OCI-LY3 (cell line): ENCODE results near the gene PPP1R17.

ENCODE experiments used
- H2AFZ ChIP-seq: fragments of 200-600, 300-600 bp; shearing (Covaris generic); 2 replicates; pipeline ENCODE4 v1.6.0; 2014; ENCODE audit warnings: antibody characterized with exemption, low read depth, low read length
- H3K27ac ChIP-seq: fragments of 200-600, 300-600 bp; sonication (generic); 2 replicates; pipeline ENCODE4 v1.5.1; 2014; ENCODE audit warnings: mild to moderate bottlenecking, low read length, moderate library complexity, mixed read lengths
- H3K27me3 ChIP-seq: fragments of 200-600, 300-600 bp; sonication (generic); 2 replicates; pipeline ENCODE4 v1.6.1; 2014; ENCODE audit warnings: low read depth, low read length, mixed read lengths
- H3K36me3 ChIP-seq: fragments of 200-600, 300-600 bp; sonication (generic); replicated peaks from 2 replicates; pipeline ENCODE3; 2014; ENCODE audit warnings: low read depth, low read length, mixed read lengths
- H3K4me1 ChIP-seq: fragments of 300-600, 200-600 bp; sonication (generic); 2 replicates; pipeline ENCODE4 v1.6.1; 2014; ENCODE audit warnings: low read length, mixed read lengths
- H3K4me2 ChIP-seq: fragments of 200-600, 300-600 bp; sonication (generic); 2 replicates; pipeline ENCODE4 v1.6.1; 2014; ENCODE audit warnings: low read length, mixed read lengths
- H3K4me3 ChIP-seq: fragments of 300-600, 200-600 bp; sonication (generic); 2 replicates; pipeline ENCODE4 v1.5.1; 2014; ENCODE audit warnings: antibody characterized with exemption, mild to moderate bottlenecking, low read length, moderate library complexity
- H3K79me2 ChIP-seq: fragments of 300-600, 200-600 bp; shearing (Covaris generic); 2 replicates; pipeline ENCODE4 v1.6.1; 2014; ENCODE audit warnings: mild to moderate bottlenecking, low read length, mixed read lengths
- H3K9ac ChIP-seq: fragments of 300-600, 200-600 bp; shearing (Covaris generic); 2 replicates; pipeline ENCODE4 v1.6.0; 2014; ENCODE audit warnings: mild to moderate bottlenecking, low read length, moderate library complexity
- H3K9me3 ChIP-seq: fragments of 200-600, 300-600 bp; shearing (Covaris generic); 2 replicates; pipeline ENCODE4 v1.6.1; 2014; ENCODE audit warnings: low read length, mixed read lengths; ENCODE audit not compliant: insufficient read depth
- H4K20me1 ChIP-seq: fragments of 200-600, 300-600 bp; sonication (generic); 2 replicates; pipeline ENCODE4 v1.6.1; 2016; ENCODE audit warnings: low read length, mixed read lengths; ENCODE audit not compliant: insufficient read depth
- EZH2phosphoT487 ChIP-seq: fragments of 200-600 bp; shearing (Covaris generic); IDR thresholded peaks from 2 replicates; pipeline ENCODE4 v1.6.1; 2018; ENCODE audit warnings: antibody characterized with exemption, mixed run types, low read depth
- TF ChIP-seq, protein P1 (sequence below): fragments of 200-600, 300-600 bp; sonication (generic); IDR thresholded peaks from 2 replicates; pipeline ENCODE4 v1.5.1; 2014; ENCODE audit warnings: antibody characterized with exemption, low read length, low read depth

PPP1R17 gene

DNA sequence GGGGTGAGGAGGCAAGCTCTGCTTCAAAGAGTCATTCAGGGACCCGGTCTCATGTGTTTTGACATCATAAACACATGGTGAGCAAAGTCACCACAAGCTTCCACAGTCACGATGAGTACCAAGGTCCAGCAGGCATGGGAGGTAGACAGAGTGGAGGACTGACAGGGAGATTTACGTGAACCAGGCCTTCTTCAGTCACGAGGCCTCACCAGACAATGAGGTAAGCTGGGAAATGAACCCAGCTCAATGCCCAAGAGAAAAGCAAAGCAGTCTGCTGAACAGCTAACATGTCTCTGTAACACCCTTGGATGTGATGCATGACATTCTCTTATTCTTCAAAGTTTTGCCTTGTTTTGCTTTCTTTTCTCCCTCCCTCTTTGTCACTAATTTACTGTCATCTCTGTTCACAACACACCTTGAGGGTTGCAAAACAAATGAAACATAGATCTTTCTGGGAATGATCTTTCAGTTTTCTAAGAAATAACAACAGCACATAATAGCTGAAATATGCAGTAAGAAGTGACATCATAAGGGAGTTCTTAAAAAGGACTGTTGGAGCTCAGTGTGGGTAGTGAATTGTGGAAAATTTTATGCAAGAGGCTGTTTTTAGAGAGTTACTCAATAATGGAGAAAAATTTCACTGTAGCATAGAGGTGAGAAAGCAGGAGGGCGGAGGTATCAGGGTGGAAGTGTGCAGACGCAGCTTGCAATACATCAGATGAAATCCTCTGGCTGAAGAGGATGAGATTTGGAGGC is 9.0 kb downstream of the PPP1R17 start:
- H3K4me1 ChIP-seq = no peaks in the 10 kb centered on the region
- H3K9me3 ChIP-seq = no peaks in the 10 kb centered on the region
- H3K27me3 ChIP-seq = peaks cover 8% of the 10 kb centered on the region; the same call in 1 of the 2 replicates
- no peak overlapping the region for H3K4me2 ChIP-seq
- no peak overlapping the region for H2AFZ ChIP-seq
- H3K36me3 ChIP-seq = no peaks in the 10 kb centered on the region
- no peaks in the 10 kb centered on the region for H4K20me1 ChIP-seq
- H3K79me2 ChIP-seq = no peaks in the 10 kb centered on the region
- TF ChIP-seq, protein P1, sequence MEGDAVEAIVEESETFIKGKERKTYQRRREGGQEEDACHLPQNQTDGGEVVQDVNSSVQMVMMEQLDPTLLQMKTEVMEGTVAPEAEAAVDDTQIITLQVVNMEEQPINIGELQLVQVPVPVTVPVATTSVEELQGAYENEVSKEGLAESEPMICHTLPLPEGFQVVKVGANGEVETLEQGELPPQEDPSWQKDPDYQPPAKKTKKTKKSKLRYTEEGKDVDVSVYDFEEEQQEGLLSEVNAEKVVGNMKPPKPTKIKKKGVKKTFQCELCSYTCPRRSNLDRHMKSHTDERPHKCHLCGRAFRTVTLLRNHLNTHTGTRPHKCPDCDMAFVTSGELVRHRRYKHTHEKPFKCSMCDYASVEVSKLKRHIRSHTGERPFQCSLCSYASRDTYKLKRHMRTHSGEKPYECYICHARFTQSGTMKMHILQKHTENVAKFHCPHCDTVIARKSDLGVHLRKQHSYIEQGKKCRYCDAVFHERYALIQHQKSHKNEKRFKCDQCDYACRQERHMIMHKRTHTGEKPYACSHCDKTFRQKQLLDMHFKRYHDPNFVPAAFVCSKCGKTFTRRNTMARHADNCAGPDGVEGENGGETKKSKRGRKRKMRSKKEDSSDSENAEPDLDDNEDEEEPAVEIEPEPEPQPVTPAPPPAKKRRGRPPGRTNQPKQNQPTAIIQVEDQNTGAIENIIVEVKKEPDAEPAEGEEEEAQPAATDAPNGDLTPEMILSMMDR = no peak
- TF ChIP-seq EZH2phosphoT487 = no peak
- no peak overlapping the region for H3K4me3 ChIP-seq
- H3K27ac ChIP-seq = no peak overlapping the region
- H3K9ac ChIP-seq = no peak overlapping the region

GRCh38 chr7:31699050-31699449 is 12.0 kb downstream of the PPP1R17 start:
- TF ChIP-seq, protein P1 = no peak
- no peak for TF ChIP-seq EZH2phosphoT487
- no peaks in the 10 kb centered on the region for H3K9me3 ChIP-seq
- peaks cover 5% of the 10 kb centered on the region; the same call in 1 of the 2 replicates for H3K27me3 ChIP-seq
- H3K4me1 ChIP-seq = no peaks in the 10 kb centered on the region
- no peak overlapping the region for H3K9ac ChIP-seq
- no peaks in the 10 kb centered on the region for H3K36me3 ChIP-seq
- no peak overlapping the region for H3K4me2 ChIP-seq
- no peaks in the 10 kb centered on the region for H3K79me2 ChIP-seq
- no peaks in the 10 kb centered on the region for H4K20me1 ChIP-seq
- no peak overlapping the region for H3K27ac ChIP-seq
- H2AFZ ChIP-seq = no peak overlapping the region
- H3K4me3 ChIP-seq = no peak overlapping the region

DNA sequence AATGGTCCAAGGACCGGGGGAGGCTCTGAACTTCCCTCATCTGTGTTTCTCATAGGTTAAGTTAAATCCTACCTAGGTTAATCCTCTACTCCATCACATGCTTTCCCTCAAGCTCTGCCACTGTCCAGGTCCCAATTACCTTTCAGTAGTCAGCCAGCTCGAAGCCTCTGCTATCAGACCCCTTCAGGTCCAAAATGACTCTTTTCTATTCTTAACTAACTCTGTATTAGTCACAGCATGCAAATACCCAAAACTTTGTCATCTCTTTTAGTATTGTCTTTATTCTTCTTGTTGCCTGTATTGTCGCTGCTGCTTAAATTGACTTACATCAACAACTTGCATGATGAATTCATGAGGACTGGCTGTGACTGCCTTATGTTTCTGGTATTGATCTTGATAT is 15.3 kb downstream of the PPP1R17 start:
- Histone ChIP-seq H3K36me3 (no peaks in the 10 kb centered on the region), H3K27ac (no peak overlapping the region), H3K4me2 (no peak overlapping the region), H3K4me1 (no peaks in the 10 kb centered on the region), H3K9ac (no peak overlapping the region), H3K79me2 (no peaks in the 10 kb centered on the region), H3K27me3 (peaks cover 5% of the 10 kb centered on the region; the same call in 1 of the 2 replicates), H3K9me3 (no peaks in the 10 kb centered on the region), H2AFZ (no peak overlapping the region), H3K4me3 (no peak overlapping the region), H4K20me1 (no peaks in the 10 kb centered on the region)
- TF ChIP-seq, protein P1 = no peak
- TF ChIP-seq EZH2phosphoT487 = no peak

DNA sequence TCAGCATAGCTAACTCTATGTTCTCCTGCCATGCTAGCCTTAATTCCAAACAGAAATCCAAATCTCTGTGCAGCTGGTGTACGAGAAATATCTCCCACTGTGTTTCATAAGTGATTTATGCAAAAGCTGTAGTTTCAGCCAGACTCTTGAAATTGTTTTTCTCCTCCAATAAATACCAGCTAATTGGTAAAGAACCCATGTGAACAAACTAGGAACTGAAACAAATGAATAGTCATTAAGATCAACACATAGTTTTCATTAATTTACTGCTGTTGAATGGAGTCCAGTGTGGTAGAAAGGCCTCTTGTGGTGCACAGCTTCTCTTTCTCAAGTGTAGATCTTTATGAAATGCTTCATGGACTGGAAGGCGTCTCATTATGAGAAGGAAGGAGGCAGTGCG is 18.4 kb downstream of the PPP1R17 start:
- Histone ChIP-seq H3K4me3 (no peak overlapping the region), H3K4me2 (no peak overlapping the region), H4K20me1 (no peaks in the 10 kb centered on the region), H3K27me3 (peaks cover 5% of the 10 kb centered on the region; the same call in 1 of the 2 replicates), H2AFZ (no peak overlapping the region), H3K9me3 (no peaks in the 10 kb centered on the region), H3K36me3 (no peaks in the 10 kb centered on the region), H3K27ac (no peak overlapping the region), H3K9ac (no peak overlapping the region), H3K79me2 (no peaks in the 10 kb centered on the region), H3K4me1 (no peaks in the 10 kb centered on the region)
- TF ChIP-seq EZH2phosphoT487 = no peak
- TF ChIP-seq, protein P1 = no peak
